K562 (cell line): ENCODE data around the gene EFCAB13. TPM values are rescaled to one million over a fixed set of nuclear protein-coding genes. Genes with fewer than 3 reads are reported as not detected.

Experiments used
- ATAC-seq: fragments of 200-7000 bp; cut with Tn5 transposase; 3 replicates; pipeline ENCODE4 v1.9.1; 2020; ENCODE audit warnings: moderate library complexity
- BruUV-seq: library from RNA; stranded (reverse); fragments of 400-500 nt; replicated peaks from 2 replicates; lab custom pipeline; 2021; lab: Mats Ljungman, UMichigan
- CTCF ChIA-PET: fragments of 300-600 bp; formaldehyde crosslinking; extraction: SDS; loops from one replicate; lab custom pipeline; 2021; ENCODE audit warnings: low intra/inter-chr PET ratio; lab: Yijun Ruan, JAX
- POLR2A ChIA-PET: fragments of 300-600, 350-650 bp; sonication (Branson Sonifier 250); formaldehyde crosslinking; extraction: SDS; loops from one replicate; lab custom pipeline; 2021; ENCODE audit warnings: antibody characterized with exemption, inconsistent platforms; lab: Yijun Ruan, JAX
- DNase-seq, 4 experiments: peaks; one replicate each; pipeline versions ENCODE4 v3.0.0 to v3.0.0-alpha.2; 2011 to 2018; ENCODE audit warnings: low spot score in 3 of 4, mixed read lengths in 3 of 4; ENCODE audit errors: extremely low read depth in 1 of 4
- FAIRE-seq: peaks from 2 replicates; lab custom pipeline; 2011; peaks lifted over from hg19 to GRCh38; lab: Jason Lieb, UNC
- H2AFZ ChIP-seq: 2 replicates; pipeline ENCODE4 v1.6.0; 2011; ENCODE audit warnings: low read depth, low read length, control low read depth, inconsistent platforms
- H3K27ac ChIP-seq: fragments of 200-600 bp; 3 replicates; pipeline ENCODE4 v1.8.0; 2011; ENCODE audit warnings: low read depth, mild to moderate bottlenecking, control low read depth, inconsistent platforms, low read length, moderate library complexity, mixed read lengths; ENCODE audit errors: extremely low read depth
- H3K27me3 ChIP-seq, 2 experiments: fragments of 300-600 bp in 1 of 2; 2 replicates in 1 of 2; 3 replicates in 1 of 2; pipeline versions ENCODE4 v1.6.0 to v1.8.0; 2011; ENCODE audit warnings: inconsistent platforms in 2 of 2, low read length in 2 of 2, mild to moderate bottlenecking in 1 of 2, mixed read lengths in 1 of 2, moderate library complexity in 1 of 2; ENCODE audit not compliant: control insufficient read depth in 2 of 2, insufficient read depth in 2 of 2
- H3K36me3 ChIP-seq: fragments of 300-600 bp; 3 replicates; pipeline ENCODE4 v1.8.0; 2011; ENCODE audit warnings: mild to moderate bottlenecking, low read length, inconsistent platforms; ENCODE audit not compliant: control insufficient read depth, insufficient read depth
- H3K4me1 ChIP-seq, 2 experiments: fragments of 200-600 bp in 1 of 2; replicated peaks in 1 of 2; 2 replicates in 1 of 2; 3 replicates in 1 of 2; pipeline versions ENCODE4 v1.5.1 to v1.8.0; 2011; ENCODE audit warnings: inconsistent platforms in 2 of 2, low read length in 2 of 2, mild to moderate bottlenecking in 1 of 2, mixed read lengths in 1 of 2, moderate library complexity in 1 of 2; ENCODE audit not compliant: control insufficient read depth in 2 of 2, insufficient read depth in 2 of 2
- H3K4me2 ChIP-seq: 2 replicates; pipeline ENCODE4 v1.6.1; 2011; ENCODE audit warnings: low read length, control low read depth, inconsistent platforms, mixed read lengths; ENCODE audit not compliant: insufficient read depth
- H3K4me3 ChIP-seq: fragments of 200-600 bp; sonication (generic), shearing (Covaris generic); 2 replicates; pipeline ENCODE4 v1.5.1; 2016; ENCODE audit warnings: control low read depth, inconsistent platforms
- H3K79me2 ChIP-seq: fragments of 200-600 bp; 3 replicates; pipeline ENCODE4 v1.8.0; 2011; ENCODE audit warnings: low read length, inconsistent platforms; ENCODE audit not compliant: control insufficient read depth, insufficient read depth
- H3K9ac ChIP-seq, 2 experiments: 2 replicates each; pipeline versions ENCODE4 v1.6.0 to v1.6.1; 2011; ENCODE audit warnings: low read depth in 2 of 2, low read length in 2 of 2, control low read depth in 1 of 2, inconsistent platforms in 1 of 2, mild to moderate bottlenecking in 1 of 2, mixed read lengths in 1 of 2; ENCODE audit not compliant: insufficient read depth in 1 of 2
- H3K9me1 ChIP-seq: one replicate; pipeline ENCODE4 v1.6.0; 2011; ENCODE audit warnings: inconsistent platforms, mild to moderate bottlenecking, low read length, moderate library complexity; ENCODE audit not compliant: control insufficient read depth, insufficient read depth
- H3K9me3 ChIP-seq: replicated peaks from 2 replicates; pipeline ENCODE4 v1.5.1; 2011; ENCODE audit warnings: low read depth, low read length, inconsistent platforms; ENCODE audit not compliant: control insufficient read depth, insufficient read depth
- H4K20me1 ChIP-seq: replicated peaks from 2 replicates; pipeline ENCODE4 v1.6.1; 2011; ENCODE audit warnings: low read length, inconsistent platforms, mixed read lengths; ENCODE audit not compliant: control insufficient read depth, insufficient read depth
- BRD9 ChIP-seq: fragments of 450-650 bp; IDR thresholded peaks from 2 replicates; pipeline ENCODE4 v1.6.1; 2018; ENCODE audit warnings: low read depth; ENCODE audit not compliant: partially characterized antibody
- CREB3L1 ChIP-seq: fragments of 450-650 bp; IDR thresholded peaks from 2 replicates; pipeline ENCODE4 v1.6.1; 2014; ENCODE audit warnings: low read depth, mild to moderate bottlenecking, moderate library complexity, borderline replicate concordance
- FOXM1 ChIP-seq, 2 experiments: fragments of 450-650 bp in 1 of 2; sonication (generic) in 1 of 2; formaldehyde crosslinking in 1 of 2; IDR thresholded peaks; 2 replicates each; pipeline versions ENCODE4 v1.6.1 to v1.9.0; 2017 to 2022; ENCODE audit warnings: low read depth in 2 of 2, mild to moderate bottlenecking in 2 of 2, missing genetic modification reagents in 1 of 2, moderate library complexity in 1 of 2
- HDAC1 ChIP-seq, 2 experiments: fragments of 450-650 bp; IDR thresholded peaks; 2 replicates each; pipeline ENCODE4 v1.6.1; 2016 to 2017; ENCODE audit warnings: inconsistent platforms in 1 of 2, mild to moderate bottlenecking in 1 of 2, moderate library complexity in 1 of 2
- MCM3 ChIP-seq: fragments of 450-650 bp; IDR thresholded peaks from 2 replicates; pipeline ENCODE4 v1.6.1; 2016
- NRF1 ChIP-seq, 2 experiments: fragments of 450-650 bp; IDR thresholded peaks in 1 of 2; conservative IDR thresholded peaks in 1 of 2; 2 replicates each; pipeline ENCODE4 v1.6.1; 2014; ENCODE audit warnings: mild to moderate bottlenecking in 2 of 2
- RHOXF2B ChIP-seq: fragments of 250-450 bp; sonication (Bioruptor Pico); conservative IDR thresholded peaks from 2 replicates; pipeline ENCODE4 v1.5.1; 2021
- SMARCE1 ChIP-seq: fragments of 450-650 bp; IDR thresholded peaks from 2 replicates; pipeline ENCODE4 v1.7.1; 2016; ENCODE audit warnings: mild to moderate bottlenecking
- STAT5A ChIP-seq: IDR thresholded peaks from 2 replicates; pipeline ENCODE4 v1.6.1; 2012; ENCODE audit warnings: low read length, inconsistent platforms, borderline replicate concordance
- ZNF592 ChIP-seq: fragments of 450-650 bp; IDR thresholded peaks from 2 replicates; pipeline ENCODE4 v1.6.1; 2017; ENCODE audit warnings: antibody characterized with exemption, mild to moderate bottlenecking
- WGBS: fragments of 100-300 bp; shearing (Covaris generic); methylation state at CpG from one replicate; pipeline ENCODE4 v1.1.6; 2016; ENCODE audit warnings: low coverage, mixed read lengths; ENCODE audit not compliant: insufficient coverage; ENCODE audit errors: missing lambda C conversion rate; 5-methylcytosine and 5-hydroxymethylcytosine counted together
- in situ Hi-C: fragments of 300-500 bp; cut with MboI; formaldehyde crosslinking; loops from 4 replicates; pipeline ENCODE4 v1.15.0; 2018; ENCODE audit warnings: inconsistent platforms, mixed read lengths
- intact Hi-C: fragments of 100-400 bp; cut with micrococcal nuclease; formaldehyde crosslinking; loops from 2 replicates; pipeline ENCODE4 v1.14.2; 2022
- polyA plus RNA-seq, 8 experiments: library from polyadenylated mRNA; depleted of rRNA in 4 of 8; stranded (reverse) in 5 of 8; unstranded in 3 of 8; fragments of >200 nt; fragmentation: Nextera tagmentation in 2 of 8; fragmentation: Illumina TruSeq in 1 of 8; extraction: Ambion mirVana in 2 of 8; extraction: Trizol in 1 of 8; gene quantifications; 2 replicates each; pipeline versions ENCODE4 v1.2.1 to v1.2.3, GENCODE V29; 2011 to 2014; ENCODE audit warnings: inconsistent platforms in 1 of 8, missing spikeins in 1 of 8
- total RNA-seq, 7 experiments: library from RNA; depleted of rRNA in 6 of 7; stranded (reverse); fragments of >200 nt in 6 of 7; fragmentation: Illumina TruSeq in 2 of 7; extraction: Trizol in 2 of 7; gene quantifications; 2 replicates each; pipeline versions ENCODE4 v1.2.1 to v1.2.3, GENCODE V29; 2011 to 2021; ENCODE audit warnings: low replicate concordance in 1 of 7

The EFCAB13 gene
- total and polyA plus RNA-seq, 9 of the 15 experiments (the other 6 are each of a cell fraction or from before 2014, with no cell fraction given) = 0.32 to 1.3 (median 0.95) TPM

- H3K4me1 ChIP-seq = peaks cover 3 to 6% of the 10 kb centered on the region in 2 experiments; a peak in 2 of 5 replicates
- H3K9ac ChIP-seq = no peak overlapping the region
- no peaks in the 10 kb centered on the region for H3K79me2 ChIP-seq
- intact Hi-C loops = loop anchor here (5.0 kb wide), 2 partner anchors 296 to 374 kb away; no protein-coding TSS in a partner anchor
- H3K9me3 ChIP-seq = no peaks in the 10 kb centered on the region
- H3K27me3 ChIP-seq = no peaks in the 10 kb centered on the region
- ChIA-PET CTCF (interaction anchor here (4.4 kb wide), 1 partner anchor 86 kb away, joined by 58 read pairs; no protein-coding TSS in a partner anchor), POLR2A (no interaction called here)
- DNase-seq (no peak), FAIRE-seq (peak; percentile 46), ATAC-seq (no peak)
- H4K20me1 ChIP-seq = no peaks in the 10 kb centered on the region
- no peak for TF ChIP-seq NRF1 (conservative IDR thresholded peaks at IDR 0.05 in 1 of 2, IDR thresholded peaks at IDR 0.05 in 1 of 2)
- BruUV-seq = no TSS peak
- H3K27ac ChIP-seq = no peak overlapping the region
- no peak overlapping the region for H3K4me3 ChIP-seq
- no peaks in the 10 kb centered on the region for H3K36me3 ChIP-seq
- no peak overlapping the region for H2AFZ ChIP-seq
- H3K9me1 ChIP-seq = no peaks in the 10 kb centered on the region
- in situ Hi-C loops = no loop called here
- no peak overlapping the region for H3K4me2 ChIP-seq
- WGBS = 28% methylated on average over 3 of the region's 3 CpGs
Observed at GRCh38 chr17:47316311-47316710, 7.4 kb upstream of the EFCAB13 start.

GRCh38 chr17:47317119-47317518, 6.6 kb upstream of the EFCAB13 start:
- Histone ChIP-seq H3K9me3 (no peaks in the 10 kb centered on the region), H3K79me2 (no peaks in the 10 kb centered on the region), H2AFZ (no peak overlapping the region), H3K27me3 (no peaks in the 10 kb centered on the region), H3K9ac (no peak overlapping the region), H3K4me1 (peaks cover 3 to 6% of the 10 kb centered on the region in 2 experiments; a peak in 2 of 5 replicates), H3K27ac (no peak overlapping the region), H3K36me3 (no peaks in the 10 kb centered on the region), H4K20me1 (no peaks in the 10 kb centered on the region), H3K4me3 (no peak overlapping the region), H3K4me2 (no peak overlapping the region), H3K9me1 (no peaks in the 10 kb centered on the region)
- FAIRE-seq = no peak
- ATAC-seq = no peak
- in situ Hi-C loops = no loop called here
- intact Hi-C loops = loop anchor here (5.0 kb wide), 2 partner anchors 295 to 375 kb away; no protein-coding TSS in a partner anchor
- no TSS peak for BruUV-seq
- ChIA-PET POLR2A (interaction anchor here (0.7 kb wide), 1 partner anchor 11 kb away, joined by 3 read pairs; no protein-coding TSS in a partner anchor), CTCF (interaction anchor here (4.4 kb wide), 1 partner anchor 87 kb away, joined by 58 read pairs; no protein-coding TSS in a partner anchor)
- WGBS = 24% methylated on average over 2 of the region's 2 CpGs
- DNase-seq = no peak
- TF ChIP-seq STAT5A (no peak), HDAC1 (IDR thresholded peaks at IDR 0.05) (no peak), ZNF592 (no peak), SMARCE1 (no peak), BRD9 (no peak), FOXM1 (IDR thresholded peaks at IDR 0.05; ENCODE audit: low read depth) (no peak), FOXM1 (CRISPR knock-in tag; IDR thresholded peaks at IDR 0.05; ENCODE audit: low read depth) (no peak), CREB3L1 (no peak), RHOXF2B (CRISPR knock-in tag) (no peak), MCM3 (no peak)
